Activated CD8-positive, alpha-beta memory T cell treated with anti-CD3 and anti-CD28 coated beads for 1 hour (primary cell): Measurements from ENCODE around the gene BHLHE23.

Experiments used
- DNase-seq, 2 donors: peaks; one replicate each; pipeline ENCODE4 v3.0.0-alpha.2; 2020; ENCODE audit warnings: low read depth in 1 of 2; ENCODE audit errors: extremely low read depth in 1 of 2

BHLHE23 gene

DNA sequence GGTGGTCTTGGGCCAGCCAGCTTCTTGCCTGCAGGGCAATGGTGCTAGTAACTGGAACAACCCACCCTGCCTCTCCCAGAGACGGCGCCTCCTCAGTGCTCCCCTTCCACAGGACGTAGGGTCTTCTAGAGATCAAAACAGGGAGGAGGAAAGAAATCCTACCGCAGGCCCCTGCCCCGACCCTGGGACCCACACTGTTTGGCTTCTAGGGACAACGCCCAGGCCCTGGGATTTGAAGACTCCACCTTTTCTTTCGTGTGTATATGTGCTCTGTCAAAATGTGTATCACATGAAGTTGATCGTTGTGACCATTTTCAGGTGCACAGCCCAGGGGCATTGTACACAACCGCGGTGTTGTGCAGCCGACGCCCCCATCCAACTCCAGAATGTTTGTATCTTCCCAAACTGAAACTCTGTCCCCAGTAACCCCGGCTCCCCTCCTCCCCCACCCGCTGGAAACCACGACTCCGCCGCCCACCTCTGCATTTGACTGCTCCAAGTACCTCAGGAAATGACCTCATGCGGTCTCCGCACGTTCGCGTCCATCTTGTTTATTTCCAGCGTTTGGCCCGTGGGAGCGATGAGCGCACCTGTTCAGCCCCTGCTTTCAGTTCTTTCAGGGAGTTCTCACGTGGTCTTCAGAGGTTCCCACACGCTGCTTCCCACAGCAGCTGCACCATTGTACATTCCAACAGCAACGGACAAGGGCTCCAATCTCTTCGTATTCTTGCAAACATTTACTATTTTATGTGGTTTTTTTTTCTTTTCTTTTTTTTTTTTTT is 3.4 kb upstream of the BHLHE23 start:
- peak; percentile 47 to 51 for DNase-seq

DNA sequence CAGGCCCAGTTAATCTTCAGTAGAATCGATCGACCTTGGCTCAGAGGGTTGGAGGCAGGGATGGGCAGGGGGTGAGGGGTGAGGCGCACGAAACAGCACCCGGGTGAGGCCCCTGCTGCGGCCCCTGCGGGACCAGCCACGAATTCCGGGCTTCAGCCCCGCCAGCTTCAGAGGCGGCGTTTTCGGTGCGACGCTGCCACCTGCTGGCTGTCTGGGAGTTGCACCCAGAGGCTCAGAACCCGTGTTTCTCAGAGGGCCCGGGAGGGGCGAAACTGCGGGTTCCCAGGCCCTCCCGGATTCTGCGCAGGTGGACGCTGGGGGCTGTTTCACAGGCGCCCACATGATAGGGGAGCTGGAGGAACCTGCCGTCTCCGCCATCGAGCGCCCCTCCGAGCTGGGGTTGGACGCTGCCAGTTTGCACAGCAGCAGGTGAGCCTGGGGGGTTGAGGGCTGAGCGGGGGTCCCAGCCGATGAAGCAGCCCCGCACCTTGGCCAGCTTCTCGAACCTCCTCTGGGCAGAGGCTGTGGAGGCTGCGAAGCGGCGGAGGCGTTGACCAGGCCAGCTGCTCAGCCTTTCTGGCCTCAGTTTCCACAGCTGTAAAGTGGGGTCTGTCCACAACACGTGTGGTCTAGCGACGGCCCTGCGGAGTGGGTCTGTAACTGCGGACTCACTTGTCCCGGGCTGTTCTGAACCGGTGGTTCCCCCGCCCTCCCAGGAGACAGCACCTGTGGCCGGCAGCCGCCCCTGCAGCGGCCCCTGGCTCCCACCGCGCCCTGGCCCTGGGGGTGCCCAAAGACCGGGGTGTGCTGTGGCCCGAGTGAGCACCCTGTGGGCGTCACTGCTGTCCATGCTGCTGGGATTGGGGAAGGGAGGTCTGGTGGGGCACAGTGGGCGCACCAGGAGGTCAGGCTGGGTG is 2.5 kb upstream of the BHLHE23 start:
- DNase-seq = peak; percentile 62 to 77

DNA sequence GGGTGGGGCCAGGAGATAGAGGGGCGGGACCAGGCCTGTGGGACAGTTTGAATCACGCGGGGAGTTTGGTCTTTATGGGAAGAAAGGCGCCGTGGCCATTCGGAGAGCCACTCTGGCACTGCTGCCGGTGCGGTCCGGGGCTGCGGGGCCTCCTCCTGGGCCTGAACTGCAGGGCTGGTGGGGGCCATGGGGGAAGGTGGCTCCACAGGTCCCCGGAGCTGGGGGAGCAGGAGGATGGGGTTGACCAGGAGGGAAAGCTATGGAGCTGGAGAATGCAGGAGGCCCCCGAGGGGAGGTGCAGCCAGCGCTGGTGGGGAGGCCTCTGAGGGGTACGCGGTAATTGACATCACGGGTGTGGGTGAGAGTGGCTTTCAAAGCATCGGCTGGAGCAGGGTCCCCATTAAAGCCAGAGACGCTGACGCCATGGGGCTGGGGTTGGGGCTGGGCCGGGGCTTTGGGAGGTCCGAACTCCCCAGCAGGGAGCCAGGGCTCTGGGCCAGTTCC is 1.8 kb upstream of the BHLHE23 start:
- DNase-seq = no peak

DNA sequence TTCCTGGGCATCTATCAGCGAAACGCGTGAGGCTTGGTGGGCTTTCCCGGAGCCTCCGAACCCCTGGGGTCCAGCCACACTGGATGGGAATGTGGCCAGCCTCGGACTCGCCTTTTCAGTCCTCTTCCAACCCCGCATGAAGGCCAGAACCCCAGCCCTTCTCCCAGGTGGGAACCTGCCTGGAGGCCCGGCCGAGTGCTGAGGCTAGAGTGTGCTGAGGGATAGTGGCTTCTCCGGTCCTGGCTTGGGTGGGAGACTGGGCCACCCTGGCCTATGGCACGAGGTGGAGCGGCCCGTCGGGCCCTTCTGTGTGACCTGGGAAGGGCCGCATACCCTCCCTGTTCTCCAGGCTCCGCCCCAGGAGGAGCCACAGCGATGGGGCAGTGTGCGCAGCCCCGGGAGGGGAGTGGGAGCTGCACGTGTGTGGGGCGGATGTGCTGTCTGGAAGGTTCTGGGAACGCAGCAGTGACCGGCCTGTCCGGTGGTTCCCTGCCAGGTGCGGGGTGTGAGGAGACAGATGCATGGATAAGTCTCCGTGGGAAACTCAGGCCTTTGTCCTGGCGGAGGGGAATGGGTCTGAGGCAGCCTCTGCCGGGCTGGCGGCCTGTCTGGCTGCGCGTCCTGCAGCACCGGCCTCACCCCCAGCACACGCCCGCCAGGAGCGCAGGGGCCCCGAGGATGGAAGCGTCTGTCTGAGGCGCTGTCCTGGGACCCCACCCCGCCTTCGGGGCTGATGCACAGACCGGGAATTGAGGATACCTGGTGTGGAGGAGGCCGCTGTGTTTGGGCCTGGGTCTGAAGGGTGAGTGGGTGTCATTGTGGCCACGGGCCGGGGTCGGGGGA is 1.1 kb upstream of the BHLHE23 start:
- no peak for DNase-seq

DNA sequence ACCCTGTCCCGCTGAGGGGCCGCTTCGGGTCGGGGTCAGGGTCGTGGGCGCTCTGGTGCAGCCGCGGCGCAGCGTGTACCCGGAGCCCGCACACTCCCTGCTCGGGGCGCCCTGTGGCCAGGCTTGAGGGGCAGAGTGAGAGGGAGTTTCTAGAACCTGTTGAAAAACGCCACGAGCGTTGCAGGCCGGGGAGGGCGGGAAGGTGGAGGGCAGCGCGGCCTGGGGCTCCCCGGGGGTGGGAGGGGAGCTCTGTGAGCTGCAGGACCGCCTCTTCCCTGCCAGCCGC is 539 bp upstream of the BHLHE23 start:
- no peak for DNase-seq

DNA sequence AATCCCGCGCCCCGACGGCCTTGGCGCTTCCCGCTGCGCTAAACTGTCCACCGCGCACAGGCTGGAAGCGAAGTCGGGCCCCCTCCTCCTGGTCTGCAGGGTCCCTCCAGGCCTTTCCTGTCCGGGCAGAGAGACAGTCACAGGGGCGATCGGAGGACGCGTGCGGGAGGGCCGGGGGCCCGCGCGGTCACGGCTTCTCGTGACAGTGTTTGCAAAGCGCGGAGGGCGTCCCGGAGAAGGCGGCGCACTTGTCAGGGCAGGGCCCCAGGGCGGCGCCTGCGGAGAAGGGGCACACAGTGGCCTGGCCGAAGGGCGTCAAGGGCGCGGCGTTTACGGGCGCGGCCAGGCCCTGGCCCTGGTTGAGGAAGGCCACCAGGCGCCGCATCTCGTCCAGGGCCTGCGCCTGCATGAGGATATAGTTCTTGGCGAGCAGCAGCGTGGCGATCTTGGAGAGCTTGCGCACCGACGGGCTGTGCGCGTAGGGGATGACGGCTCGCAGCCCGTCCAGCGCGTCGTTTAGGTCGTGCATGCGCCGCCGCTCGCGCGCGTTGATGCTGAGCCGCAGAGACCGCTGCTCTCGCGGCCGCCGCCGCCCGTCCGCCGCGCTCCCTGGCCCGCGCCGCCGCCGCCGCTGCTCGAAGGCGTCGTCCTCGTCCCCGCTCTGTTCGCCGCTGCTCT is 763 bp downstream of the BHLHE23 start:
- no peak for DNase-seq

DNA sequence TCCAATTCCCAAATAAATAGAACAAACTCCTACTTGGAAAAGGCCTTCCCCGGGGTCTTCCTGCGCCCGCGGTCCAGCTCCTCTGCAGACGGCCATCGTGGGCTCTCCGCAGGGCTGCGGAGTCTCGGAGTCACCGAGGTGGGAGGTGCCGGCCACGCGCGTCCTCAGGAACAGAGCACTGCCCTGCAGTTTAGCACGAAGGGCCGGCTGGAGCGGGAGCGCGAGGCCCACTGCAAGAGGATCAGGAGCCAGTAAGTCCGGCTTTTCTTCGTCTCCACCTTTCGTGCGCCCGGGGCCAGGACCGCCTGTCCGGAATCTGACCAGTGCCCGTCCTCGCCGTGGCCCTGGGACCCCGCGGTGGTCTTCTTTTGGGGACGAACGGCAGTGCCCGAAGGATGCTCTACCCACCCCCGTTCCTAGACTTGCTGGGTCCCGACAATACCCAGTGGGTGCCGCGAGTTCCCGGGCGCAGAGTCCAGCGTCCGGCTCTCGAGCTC is 1.4 kb downstream of the BHLHE23 start:
- DNase-seq = no peak

DNA sequence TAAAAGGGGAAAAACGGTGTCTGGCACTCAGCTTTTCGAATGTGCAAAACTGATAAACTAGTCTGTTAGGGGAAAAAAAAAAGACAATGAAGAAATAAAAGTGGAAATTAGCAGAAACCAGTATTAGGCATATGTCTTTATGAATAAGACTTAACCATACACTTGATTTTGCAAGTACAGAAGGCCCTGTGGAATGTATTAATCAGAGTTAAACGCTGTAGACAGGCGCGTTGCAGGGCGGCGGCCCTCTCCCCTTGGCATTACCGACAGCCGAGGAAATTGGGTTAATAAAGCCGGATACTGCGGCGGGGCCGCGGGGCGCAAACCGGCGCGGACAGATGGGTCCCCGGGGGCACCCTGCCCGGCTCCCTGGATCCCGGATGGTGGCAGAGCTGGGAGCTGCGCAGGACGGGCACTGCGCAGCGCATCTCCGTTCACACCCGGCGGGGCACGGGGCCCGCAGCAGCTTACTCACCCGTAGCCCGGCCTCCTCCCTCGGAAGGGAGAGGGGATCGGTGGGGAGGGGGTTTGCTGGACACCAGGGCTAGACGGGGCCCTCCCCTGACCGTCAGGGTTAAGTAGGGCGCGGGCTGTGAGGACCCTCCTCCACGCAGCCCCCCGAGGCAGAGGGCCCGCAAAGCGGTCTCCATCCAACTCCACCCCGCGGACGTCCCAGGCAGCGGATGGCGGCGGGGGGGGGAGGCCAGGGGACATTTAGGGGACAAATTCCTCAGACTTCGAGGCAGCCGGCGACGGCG is 2.0 kb downstream of the BHLHE23 start:
- no peak for DNase-seq

DNA sequence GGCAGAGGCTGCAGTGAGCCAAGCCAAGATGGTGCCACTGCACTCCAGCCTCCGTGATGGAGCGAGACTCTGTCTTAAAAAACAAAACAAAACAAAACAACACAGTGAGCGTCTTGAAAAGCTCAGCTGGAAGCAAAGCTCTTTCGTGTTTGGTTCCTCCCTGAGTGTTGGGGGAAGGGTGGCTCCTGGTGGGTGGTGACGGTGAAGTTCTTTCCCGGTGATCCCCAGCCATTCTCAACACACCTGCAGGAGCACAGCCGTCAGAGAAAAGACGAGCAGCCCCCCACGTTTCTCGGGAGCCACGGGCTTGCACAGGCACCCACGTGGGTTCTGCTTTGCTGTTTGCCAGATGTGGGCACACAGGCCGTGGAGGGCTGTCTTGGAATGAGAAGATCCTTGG is 3.2 kb downstream of the BHLHE23 start:
- no peak for DNase-seq

DNA sequence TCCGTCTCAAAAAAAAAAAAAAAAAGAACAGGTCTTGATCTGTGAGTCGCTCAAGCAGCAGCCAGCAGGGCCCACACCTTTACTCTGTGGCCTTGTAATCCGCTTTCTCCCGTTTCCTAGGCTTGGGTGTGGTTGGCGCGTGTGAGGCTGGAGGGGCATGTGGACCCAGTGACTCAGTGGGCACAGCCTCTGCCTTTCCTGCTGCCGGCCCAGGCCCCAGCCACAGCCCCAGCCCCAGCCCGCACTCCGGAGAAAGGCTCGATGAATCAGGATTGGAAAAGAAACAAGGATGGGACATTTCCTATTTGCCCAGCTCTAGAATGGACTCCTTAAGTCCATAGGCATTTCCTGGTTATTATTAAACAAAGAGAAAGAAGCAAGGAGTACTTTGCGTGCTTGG is 4.3 kb downstream of the BHLHE23 start:
- DNase-seq = no peak

DNA sequence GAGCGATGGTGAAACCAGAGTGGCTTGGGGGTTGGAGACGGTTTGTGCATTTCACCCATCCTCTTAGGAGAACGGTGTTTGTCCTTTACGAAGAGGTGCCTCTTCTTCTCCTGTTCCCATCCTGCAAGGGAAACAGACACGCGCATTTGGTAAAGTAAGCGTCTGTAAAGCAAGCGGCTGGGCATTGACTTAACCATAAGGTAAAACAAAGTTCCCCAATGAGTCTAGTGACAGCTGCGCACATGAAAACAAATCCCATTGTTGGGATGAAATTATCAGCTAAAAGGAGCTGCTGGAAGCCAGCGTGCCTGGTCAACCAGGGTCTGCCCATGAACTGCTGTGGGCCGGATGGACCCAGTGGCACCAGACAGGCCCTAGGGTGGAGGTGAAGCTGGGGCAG is 5.8 kb downstream of the BHLHE23 start:
- no peak for DNase-seq

DNA sequence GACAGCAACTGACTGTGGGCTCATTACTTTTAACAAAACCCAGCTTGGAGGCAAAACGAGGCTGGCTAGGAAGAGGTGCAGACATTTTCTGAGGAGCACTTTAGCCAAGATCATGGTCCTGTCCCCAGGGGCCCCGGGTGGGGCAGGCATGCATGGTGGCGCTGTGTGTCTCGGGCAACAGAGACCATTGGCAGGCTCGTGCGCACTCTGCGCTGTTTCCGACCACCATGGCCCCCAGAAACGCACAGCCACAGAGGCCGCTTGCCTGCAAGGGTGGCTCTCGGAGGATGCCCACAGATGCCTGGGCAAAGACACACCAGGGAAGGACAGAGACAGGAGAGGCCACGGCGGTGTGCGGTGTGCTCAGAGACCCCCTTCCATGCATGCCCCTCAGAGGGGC is 6.7 kb downstream of the BHLHE23 start:
- DNase-seq = no peak

DNA sequence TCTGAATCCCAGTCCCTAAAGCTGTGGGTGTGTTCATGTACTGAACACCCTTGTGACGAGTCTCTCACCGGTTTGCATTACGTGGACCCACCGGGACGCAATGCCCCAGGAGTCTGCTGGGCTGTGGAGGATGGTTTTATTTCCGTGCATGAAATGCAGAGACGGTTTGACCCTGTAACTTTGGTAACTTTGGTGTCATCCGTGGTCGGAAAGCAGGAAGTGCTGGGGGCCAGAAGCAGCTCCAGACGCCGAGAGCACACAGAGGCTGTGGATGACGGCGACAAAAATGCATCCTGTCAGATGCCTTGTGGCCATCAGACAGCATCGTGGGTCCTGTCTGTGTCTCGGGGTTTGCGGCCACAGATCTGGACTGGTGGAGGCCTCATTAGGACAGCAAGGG is 7.2 kb downstream of the BHLHE23 start:
- DNase-seq = no peak

DNA sequence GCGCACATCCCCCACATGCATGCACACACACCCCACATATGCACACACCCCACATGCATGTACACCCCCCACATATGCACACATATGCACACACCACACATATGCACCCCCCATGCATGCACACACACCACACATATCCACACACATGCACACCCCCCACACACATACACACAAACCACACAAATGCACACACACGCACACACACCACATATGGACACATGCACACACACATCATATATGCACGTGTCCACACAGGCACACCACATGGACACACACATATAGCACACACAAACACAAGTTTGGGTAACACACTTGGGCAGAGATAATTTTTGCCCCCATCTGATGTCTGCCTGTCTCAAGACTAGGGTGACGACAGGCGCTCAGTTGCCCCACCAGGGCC is 8.3 kb downstream of the BHLHE23 start:
- no peak for DNase-seq

DNA sequence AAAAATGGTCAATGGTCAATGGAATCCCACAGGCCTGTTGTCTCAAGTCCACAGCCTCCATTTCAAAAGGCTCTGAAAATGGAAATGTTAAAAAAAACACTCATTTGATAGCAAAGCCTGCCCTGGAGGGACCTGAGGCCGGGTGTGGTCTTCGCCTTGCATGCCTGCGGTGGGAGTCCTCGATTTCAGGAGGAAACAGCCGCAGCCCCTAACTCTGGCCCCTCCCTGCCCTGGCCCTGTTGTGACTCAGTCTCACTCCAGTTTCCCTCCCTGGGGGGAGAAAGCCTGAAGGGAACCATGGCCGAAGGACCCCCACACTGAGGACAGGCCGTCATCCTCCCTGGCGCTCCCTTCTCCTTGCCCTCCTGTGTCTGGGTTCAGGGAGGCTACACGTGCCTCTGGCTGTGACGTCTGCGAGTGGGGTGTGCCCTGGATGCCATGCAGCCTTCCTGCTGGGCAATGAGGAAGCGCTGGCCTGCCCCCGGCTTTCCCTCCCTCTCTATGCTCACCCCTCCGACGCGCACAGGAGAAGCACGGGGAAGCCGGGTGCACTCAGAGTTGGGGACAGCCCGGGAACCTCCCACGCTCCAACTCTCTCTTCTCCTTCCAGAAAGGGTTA is 9.2 kb downstream of the BHLHE23 start:
- no peak for DNase-seq

DNA sequence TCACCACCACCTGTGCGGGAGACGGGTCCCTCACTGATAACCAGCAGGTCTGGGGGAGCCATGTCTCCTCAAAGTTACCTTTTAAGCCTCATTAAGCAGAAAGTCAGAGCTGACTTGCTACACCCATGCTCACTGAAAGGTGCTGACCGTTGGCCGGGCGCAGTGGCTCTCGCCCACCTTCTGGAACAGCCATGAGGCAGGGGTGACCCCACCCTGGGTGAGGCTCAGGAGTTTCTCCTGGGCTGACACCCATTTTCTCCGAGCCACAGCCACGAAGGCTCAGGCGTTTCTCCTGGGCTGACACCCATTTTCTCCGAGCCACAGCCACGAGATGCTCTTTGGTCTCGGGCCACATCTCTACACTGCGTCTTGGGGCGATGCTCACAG is 10.2 kb downstream of the BHLHE23 start:
- DNase-seq = no peak

DNA sequence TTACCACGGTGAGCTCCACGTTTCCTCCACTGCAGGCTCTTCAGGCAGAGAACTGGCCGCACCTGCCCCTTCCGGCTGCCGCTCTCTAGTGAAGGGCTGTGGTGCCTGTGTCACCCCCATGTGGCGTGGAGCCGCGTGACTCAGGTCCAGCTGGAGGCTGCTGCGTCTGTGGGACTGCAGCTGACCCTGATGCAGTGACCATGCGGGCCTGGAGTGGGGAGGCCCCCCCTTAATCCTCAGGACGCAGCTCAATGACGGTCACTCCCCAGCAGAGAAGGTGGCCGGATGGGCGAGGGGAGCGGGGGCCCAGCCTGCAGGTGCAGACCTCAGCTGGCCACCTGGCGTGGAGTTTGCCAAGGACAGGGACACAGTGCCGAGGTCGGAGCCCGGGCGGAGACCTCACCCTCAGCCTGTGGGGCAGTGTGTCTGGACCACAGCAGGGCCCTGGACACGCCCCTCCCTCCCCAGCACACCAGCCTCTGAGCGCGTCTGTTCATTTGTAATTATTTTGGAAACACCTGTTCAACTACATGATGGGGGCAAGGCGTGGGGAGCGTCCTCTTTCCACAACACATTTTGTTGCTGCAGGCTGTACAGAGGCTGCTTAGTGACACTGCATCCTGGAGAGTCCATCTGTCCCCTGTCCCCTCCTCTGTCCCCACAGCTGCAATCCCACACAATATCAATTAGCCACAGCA is 10.7 kb downstream of the BHLHE23 start:
- no peak for DNase-seq

DNA sequence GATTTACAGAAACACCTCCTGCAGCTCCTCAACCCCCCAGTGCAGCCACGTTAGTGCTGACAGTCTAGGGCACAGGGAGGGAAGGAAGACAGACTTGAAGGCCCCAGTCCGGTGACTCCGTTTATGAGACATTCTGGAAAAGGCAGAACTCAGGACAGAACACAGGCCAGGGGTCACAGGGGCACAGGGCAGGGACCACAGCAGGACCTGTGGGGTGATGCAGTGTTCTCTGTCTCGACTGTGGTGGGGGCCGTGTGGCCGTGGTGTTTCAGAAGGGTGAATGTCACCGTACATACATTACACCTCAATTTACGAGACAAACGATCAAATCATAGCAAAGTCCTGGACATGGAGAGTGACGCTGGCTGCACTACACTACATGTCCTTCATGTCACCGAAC is 11.3 kb downstream of the BHLHE23 start:
- no peak for DNase-seq

DNA sequence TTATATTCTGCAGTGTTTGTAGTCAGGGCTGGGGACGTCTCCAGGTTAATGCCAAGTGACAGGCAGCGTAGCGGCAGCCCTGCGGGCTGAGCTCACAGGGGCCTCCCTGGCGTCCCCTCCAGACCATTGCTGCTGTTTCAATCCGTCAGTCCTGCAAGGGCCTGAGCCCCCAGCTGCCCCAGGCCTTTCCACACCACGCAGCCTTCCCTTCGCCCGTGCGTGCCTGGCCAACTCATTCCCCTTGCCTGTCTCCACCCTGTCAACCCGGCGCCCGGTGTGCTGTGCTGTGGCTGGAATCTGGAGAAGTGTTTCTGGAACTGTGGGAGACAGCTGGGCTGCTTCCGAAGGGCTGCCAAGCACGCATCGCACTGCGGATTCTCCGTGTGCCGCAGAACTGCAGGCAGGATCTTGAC is 11.9 kb downstream of the BHLHE23 start:
- DNase-seq = no peak
